ENCODE measurements around the gene SLC41A2.

GRCh38 chr12:104997541-104997940 lies 39.5 kb upstream of the SLC41A2 start:
- TF ChIP-seq CTCF (conservative IDR thresholded peaks at IDR 0.05; ENCODE audit: low read length) (no peak), EZH2phosphoT487 (IDR thresholded peaks at IDR 0.05; ENCODE audit: borderline replicate concordance, low read depth, low read length) (no peak)
